ENCODE data around the gene GLYR1.

GLYR1 gene

GRCh38 chr16:4879049-4879448 is 32.0 kb upstream of the GLYR1 start:
- DNase-seq (ENCODE audit: low read depth), result no peak

GRCh38 chr16:4877380-4877685 is 30.2 kb upstream of the GLYR1 start:
- no peak for DNase-seq (ENCODE audit: low read depth)

- DNase-seq (ENCODE audit: low read depth), result no peak
These were observed 29.7 kb upstream of the GLYR1 start for GRCh38 chr16:4876646-4877379.

GRCh38 chr16:4874666-4875065 is 27.6 kb upstream of the GLYR1 start:
- no peak for DNase-seq (ENCODE audit: low read depth)

- no peak for DNase-seq (ENCODE audit: low read depth)
These were observed 26.0 kb upstream of the GLYR1 start for GRCh38 chr16:4873091-4873490.

- DNase-seq (ENCODE audit: low read depth), result no peak
These were observed 24.0 kb upstream of the GLYR1 start for GRCh38 chr16:4871071-4871470.

- DNase-seq (ENCODE audit: low read depth), result no peak
These were observed 23.1 kb upstream of the GLYR1 start for GRCh38 chr16:4870138-4870671.

GRCh38 chr16:4869147-4869805 is 22.2 kb upstream of the GLYR1 start:
- no peak for DNase-seq (ENCODE audit: low read depth)

GRCh38 chr16:4868535-4868934 is 21.4 kb upstream of the GLYR1 start:
- DNase-seq (ENCODE audit: low read depth), result no peak

GRCh38 chr16:4868026-4868425 is 20.9 kb upstream of the GLYR1 start:
- no peak for DNase-seq (ENCODE audit: low read depth)

GRCh38 chr16:4866586-4866985 is 19.5 kb upstream of the GLYR1 start:
- DNase-seq (ENCODE audit: low read depth), result no peak

GRCh38 chr16:4865231-4865860 is 18.3 kb upstream of the GLYR1 start:
- no peak for DNase-seq (ENCODE audit: low read depth)

- no peak for DNase-seq (ENCODE audit: low read depth)
These were observed 17.6 kb upstream of the GLYR1 start for GRCh38 chr16:4864728-4865127.

- no peak for DNase-seq (ENCODE audit: low read depth)
These were observed 15.6 kb upstream of the GLYR1 start for GRCh38 chr16:4862639-4863038.

- no peak for DNase-seq (ENCODE audit: low read depth)
These were observed 13.7 kb upstream of the GLYR1 start for GRCh38 chr16:4860727-4861342.

- DNase-seq (ENCODE audit: low read depth), result no peak
These were observed 12.8 kb upstream of the GLYR1 start for GRCh38 chr16:4859900-4860255.

GRCh38 chr16:4859190-4859899 is 12.3 kb upstream of the GLYR1 start:
- DNase-seq (ENCODE audit: low read depth), result no peak

- no peak for DNase-seq (ENCODE audit: low read depth)
These were observed 8.7 kb upstream of the GLYR1 start for GRCh38 chr16:4855804-4856203.

GRCh38 chr16:4855371-4855770 is 8.3 kb upstream of the GLYR1 start:
- DNase-seq (ENCODE audit: low read depth), result no peak

GRCh38 chr16:4852221-4852872 is 5.3 kb upstream of the GLYR1 start:
- no peak for DNase-seq (ENCODE audit: low read depth)

GRCh38 chr16:4850211-4850610 is 3.1 kb upstream of the GLYR1 start:
- no peak for DNase-seq (ENCODE audit: low read depth)

Measured in stimulated activated CD8-positive, alpha-beta memory T cell treated with anti-CD3 and anti-CD28 coated beads, Interleukin-15, amount 100 ng/mL, for 24 hours (primary cell).